GM21360 (cell line): ENCODE measurements around the gene PCSK2.

Source experiments
- ATAC-seq: cut with Tn5 transposase; IDR thresholded peaks from one replicate; pipeline ENCODE4 v1.9.1; 2021; ENCODE audit warnings: mild to moderate bottlenecking, moderate library complexity; ENCODE audit not compliant: unreplicated experiment

Gene PCSK2

GRCh38 chr20:17525650-17526049 lies 298.8 kb downstream of the PCSK2 start:
- no peak for ATAC-seq

- no peak for ATAC-seq
Observed at GRCh38 chr20:17529586-17529985, 302.7 kb downstream of the PCSK2 start.

GRCh38 chr20:17530153-17530552 lies 303.3 kb downstream of the PCSK2 start:
- no peak for ATAC-seq

GRCh38 chr20:17530716-17531664 lies 304.1 kb downstream of the PCSK2 start, which contains the start of gene BFSP1:
Gene BFSP1, minus strand, starts transcription at chr20:17531379. Its CDS starts 50 bp downstream, at chr20:17531329.
- ATAC-seq = peak; percentile 41

- no peak for ATAC-seq
Observed at GRCh38 chr20:17531665-17532025, 304.8 kb downstream of the PCSK2 start.

- ATAC-seq = no peak
Observed at GRCh38 chr20:17533396-17533795, 306.6 kb downstream of the PCSK2 start.

GRCh38 chr20:17534077-17534476 lies 307.2 kb downstream of the PCSK2 start:
- ATAC-seq = no peak
